ENCODE data around the gene SPNS3. TPM values are rescaled to one million over a fixed set of nuclear protein-coding genes. Genes with fewer than 3 reads are reported as not detected.

The SPNS3 gene
- total RNA-seq, 1 donor from 2014 or later = not detected

DNA sequence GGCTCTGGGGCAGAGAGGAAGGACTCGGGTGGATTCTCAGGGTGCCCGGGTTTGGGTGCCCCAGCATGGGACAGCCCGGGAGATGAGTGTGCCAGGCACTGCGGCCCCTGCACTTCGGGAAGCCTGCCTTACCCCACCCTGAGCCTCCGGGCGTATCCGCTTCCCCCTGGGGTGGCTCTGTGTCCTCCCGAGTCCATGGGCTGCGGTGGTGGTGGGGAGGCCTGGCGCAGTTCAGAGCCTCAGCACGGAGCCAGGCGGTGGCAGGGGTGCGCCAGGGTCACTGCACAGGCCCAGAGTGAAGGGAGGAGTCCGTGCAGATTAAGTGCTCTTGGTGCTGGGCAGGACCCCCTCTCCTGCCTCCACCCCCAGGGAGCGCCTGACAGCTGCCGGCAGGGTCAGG is 100.8 kb downstream of the SPNS3 start:
- Histone ChIP-seq H3K4me1 (ENCODE audit: control insufficient read depth in 3 of 3, insufficient read depth in 3 of 3, low read length in 3 of 3) (peaks cover 53 to 72% (median 57%) of the 10 kb centered on the region in 3 donors), H3K36me3 (ENCODE audit: control insufficient read depth in 3 of 3, insufficient read depth in 3 of 3, low read length in 3 of 3) (peaks cover 4 to 10% (median 9%) of the 10 kb centered on the region in 3 donors), H3K9ac (ENCODE audit: low read depth in 1 of 3, low read length in 3 of 3) (peak overlapping the region in 1 of 3 donors; percentile 14), H3K27me3 (ENCODE audit: control insufficient read depth in 3 of 3, insufficient read depth in 3 of 3, low read length in 3 of 3) (peaks cover 5 to 14% (median 14%) of the 10 kb centered on the region in 3 donors), H3K9me3 (ENCODE audit: control insufficient read depth in 3 of 3, low read length in 3 of 3) (no peaks in the 10 kb centered on the region), H3K27ac (ENCODE audit: low read depth, low read length) (peak overlapping the region; percentile 36), H3K4me3 (ENCODE audit: low read length in 3 of 3) (no peak overlapping the region)

DNA sequence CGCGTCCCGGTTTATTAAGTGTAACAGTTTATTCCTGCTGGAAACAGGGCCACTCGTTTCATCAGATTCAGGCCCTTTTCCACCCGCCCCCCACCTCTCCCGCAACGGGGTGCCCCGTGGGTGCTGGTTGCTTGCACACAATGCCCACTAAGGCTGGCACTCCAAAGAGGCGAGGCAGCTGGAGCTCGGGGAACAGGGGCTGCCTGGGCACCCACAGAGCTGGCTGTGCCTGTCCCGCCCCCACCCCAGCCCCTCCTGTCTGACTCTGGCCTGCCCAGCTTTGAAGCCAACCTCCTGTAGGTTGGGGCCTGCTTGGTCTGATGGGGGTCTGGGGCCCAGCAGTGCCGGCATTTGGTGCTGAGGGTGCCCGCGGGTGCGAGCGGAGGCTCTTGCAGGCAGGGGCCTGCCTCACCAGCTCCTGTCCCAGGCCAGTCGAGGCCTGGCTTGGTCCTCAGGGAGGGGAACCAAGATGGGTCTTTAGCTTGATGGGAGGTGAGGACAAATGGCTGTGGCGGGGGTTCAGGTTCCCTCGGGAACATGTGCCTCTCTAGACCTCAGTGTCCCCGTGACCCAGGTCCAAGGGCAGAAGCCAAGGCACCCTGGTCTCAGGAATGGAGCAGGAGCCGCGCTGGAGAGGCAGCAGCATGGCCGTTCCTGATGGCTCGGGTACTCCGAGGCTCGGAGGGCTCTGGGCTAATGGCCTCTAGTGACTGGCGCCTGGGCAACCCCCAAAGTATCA is 101.4 kb downstream of the SPNS3 start:
- Histone ChIP-seq H3K9me3 (ENCODE audit: control insufficient read depth in 3 of 3, low read length in 3 of 3) (no peaks in the 10 kb centered on the region), H3K9ac (ENCODE audit: low read depth in 1 of 3, low read length in 3 of 3) (no peak overlapping the region), H3K36me3 (ENCODE audit: control insufficient read depth in 3 of 3, insufficient read depth in 3 of 3, low read length in 3 of 3) (peaks cover 9 to 16% (median 14%) of the 10 kb centered on the region in 3 donors), H3K4me3 (ENCODE audit: low read length in 3 of 3) (no peak overlapping the region), H3K4me1 (ENCODE audit: control insufficient read depth in 3 of 3, insufficient read depth in 3 of 3, low read length in 3 of 3) (peaks cover 51 to 69% (median 56%) of the 10 kb centered on the region in 3 donors), H3K27ac (ENCODE audit: low read depth, low read length) (peak overlapping the region; percentile 36), H3K27me3 (ENCODE audit: control insufficient read depth in 3 of 3, insufficient read depth in 3 of 3, low read length in 3 of 3) (peaks cover 5 to 14% (median 14%) of the 10 kb centered on the region in 3 donors)

DNA sequence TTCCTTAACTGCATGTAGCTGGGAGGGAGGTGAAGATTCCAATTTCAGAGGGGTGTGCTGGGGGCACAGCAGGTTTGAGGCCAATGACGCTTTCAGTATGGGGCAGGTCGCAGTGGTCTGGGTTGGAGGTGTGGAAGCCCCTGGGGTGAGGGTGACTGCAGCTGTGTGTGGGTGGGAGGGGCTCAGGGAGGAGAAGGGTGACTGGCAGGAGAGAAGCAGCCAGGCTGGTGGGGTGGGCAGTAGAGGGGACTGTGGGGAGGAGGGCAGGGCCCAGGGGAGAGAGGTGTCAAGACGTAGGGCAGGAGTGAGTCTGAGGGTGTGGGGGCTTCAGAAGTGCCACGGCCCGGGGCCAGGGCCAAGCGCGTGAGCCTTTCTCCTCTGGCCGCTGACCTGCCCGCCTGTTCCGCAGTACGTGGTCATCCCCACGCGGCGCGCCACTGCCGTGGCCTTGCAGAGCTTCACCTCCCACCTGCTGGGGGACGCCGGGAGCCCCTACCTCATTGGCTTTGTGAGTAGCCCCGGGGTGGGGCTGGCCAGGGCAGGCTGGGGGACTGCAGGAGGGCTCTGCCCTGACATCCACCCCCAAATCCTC is 102.0 kb downstream of the SPNS3 start:
- peaks cover 45 to 69% (median 52%) of the 10 kb centered on the region in 3 donors for H3K4me1 ChIP-seq (ENCODE audit: control insufficient read depth in 3 of 3, insufficient read depth in 3 of 3, low read length in 3 of 3)
- no peak overlapping the region for H3K9ac ChIP-seq (ENCODE audit: low read depth in 1 of 3, low read length in 3 of 3)
- H3K36me3 ChIP-seq (ENCODE audit: control insufficient read depth in 3 of 3, insufficient read depth in 3 of 3, low read length in 3 of 3) = peaks cover 10 to 18% (median 15%) of the 10 kb centered on the region in 3 donors
- peaks cover 5 to 14% (median 14%) of the 10 kb centered on the region in 3 donors for H3K27me3 ChIP-seq (ENCODE audit: control insufficient read depth in 3 of 3, insufficient read depth in 3 of 3, low read length in 3 of 3)
- no peak overlapping the region for H3K4me3 ChIP-seq (ENCODE audit: low read length in 3 of 3)
- no peaks in the 10 kb centered on the region for H3K9me3 ChIP-seq (ENCODE audit: control insufficient read depth in 3 of 3, low read length in 3 of 3)
- no peak overlapping the region for H3K27ac ChIP-seq (ENCODE audit: low read depth, low read length)

DNA sequence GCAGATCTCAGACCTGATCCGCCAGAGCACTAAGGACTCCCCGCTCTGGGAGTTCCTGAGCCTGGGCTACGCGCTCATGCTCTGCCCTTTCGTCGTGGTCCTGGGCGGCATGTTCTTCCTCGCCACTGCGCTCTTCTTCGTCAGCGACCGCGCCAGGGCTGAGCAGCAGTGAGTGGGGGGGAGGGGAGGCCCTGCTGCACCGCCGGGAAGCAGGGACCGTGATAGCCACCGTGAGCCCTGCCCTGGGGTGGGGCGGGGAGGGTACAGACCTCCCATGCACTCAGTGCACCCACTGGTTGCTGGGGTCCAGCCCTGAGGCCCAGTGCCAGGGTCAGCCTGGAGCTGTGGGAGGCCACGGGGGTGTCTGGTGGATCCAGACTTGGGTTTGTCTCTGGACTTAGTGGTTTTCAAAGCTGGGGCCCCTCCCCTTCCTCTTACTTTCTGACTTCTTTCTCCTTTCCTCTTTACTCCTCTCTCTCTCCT is 102.6 kb downstream of the SPNS3 start:
- Histone ChIP-seq H3K27me3 (ENCODE audit: control insufficient read depth in 3 of 3, insufficient read depth in 3 of 3, low read length in 3 of 3) (peaks cover 5 to 14% (median 14%) of the 10 kb centered on the region in 3 donors), H3K36me3 (ENCODE audit: control insufficient read depth in 3 of 3, insufficient read depth in 3 of 3, low read length in 3 of 3) (peaks cover 10 to 18% (median 15%) of the 10 kb centered on the region in 3 donors), H3K9me3 (ENCODE audit: control insufficient read depth in 3 of 3, low read length in 3 of 3) (no peaks in the 10 kb centered on the region), H3K4me1 (ENCODE audit: control insufficient read depth in 3 of 3, insufficient read depth in 3 of 3, low read length in 3 of 3) (peaks cover 44 to 67% (median 50%) of the 10 kb centered on the region in 3 donors), H3K9ac (ENCODE audit: low read depth in 1 of 3, low read length in 3 of 3) (peak overlapping the region in 2 of 3 donors; percentile 40 to 54), H3K27ac (ENCODE audit: low read depth, low read length) (peak overlapping the region; percentile 77), H3K4me3 (ENCODE audit: low read length in 3 of 3) (peak overlapping the region in 1 of 3 donors; percentile 6)

DNA sequence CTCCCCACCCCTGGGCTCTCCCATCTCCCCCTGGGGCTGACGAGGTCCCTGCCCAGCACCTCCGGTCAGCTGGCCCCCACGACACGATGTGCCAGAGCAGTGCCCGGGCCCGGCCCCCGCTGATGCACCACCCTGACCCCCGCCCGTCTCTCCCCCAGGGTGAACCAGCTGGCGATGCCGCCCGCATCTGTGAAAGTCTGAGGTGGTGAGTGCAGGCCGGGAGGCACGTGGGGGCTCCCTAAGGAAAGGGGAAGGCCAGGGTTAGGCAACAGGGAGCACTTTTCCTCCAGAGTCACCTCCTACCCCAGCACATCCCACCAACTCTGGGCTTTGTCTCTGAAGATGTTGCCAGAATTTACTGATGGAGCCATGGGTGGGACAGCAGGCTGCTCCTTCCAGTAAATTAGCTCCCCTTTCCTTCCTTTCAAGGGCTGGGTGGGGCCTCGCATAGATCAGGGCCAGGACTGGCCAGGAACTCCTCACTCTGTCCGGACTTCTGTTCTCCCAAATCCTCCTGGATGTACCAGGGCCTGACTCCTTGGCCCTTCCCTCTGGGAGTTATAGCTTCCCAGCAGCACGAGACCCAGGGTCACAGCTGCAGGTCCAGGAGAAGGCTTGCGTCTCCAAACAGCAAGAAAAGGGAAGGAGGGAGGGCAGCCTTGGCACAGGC is 103.1 kb downstream of the SPNS3 start:
- peaks cover 50 to 72% (median 54%) of the 10 kb centered on the region in 3 donors for H3K4me1 ChIP-seq (ENCODE audit: control insufficient read depth in 3 of 3, insufficient read depth in 3 of 3, low read length in 3 of 3)
- peak overlapping the region in 1 of 3 donors; percentile 22 for H3K4me3 ChIP-seq (ENCODE audit: low read length in 3 of 3)
- peaks cover 5 to 14% (median 14%) of the 10 kb centered on the region in 3 donors for H3K27me3 ChIP-seq (ENCODE audit: control insufficient read depth in 3 of 3, insufficient read depth in 3 of 3, low read length in 3 of 3)
- H3K27ac ChIP-seq (ENCODE audit: low read depth, low read length) = peak overlapping the region; percentile 77
- H3K9me3 ChIP-seq (ENCODE audit: control insufficient read depth in 3 of 3, low read length in 3 of 3) = no peaks in the 10 kb centered on the region
- H3K36me3 ChIP-seq (ENCODE audit: control insufficient read depth in 3 of 3, insufficient read depth in 3 of 3, low read length in 3 of 3) = peaks cover 15 to 20% (median 20%) of the 10 kb centered on the region in 3 donors
- H3K9ac ChIP-seq (ENCODE audit: low read depth in 1 of 3, low read length in 3 of 3) = peak overlapping the region in 2 of 3 donors; percentile 16 to 54

Other genes with a start within 250 kb of the SPNS3 start
- gene ANKFY1, start 170.0 kb upstream of the SPNS3 start, total RNA-seq = 26.6 TPM
- 49.1 TPM for gene UBE2G1, start 67.3 kb upstream of the SPNS3 start, total RNA-seq
- 2.6 TPM for gene SPNS2, start 64.9 kb downstream of the SPNS3 start, total RNA-seq
- 30.3 TPM for gene MYBBP1A, start 121.4 kb downstream of the SPNS3 start, total RNA-seq
- not detected for gene GGT6, start 126.6 kb downstream of the SPNS3 start, total RNA-seq
- 74.1 TPM for gene SMTNL2, start 150.6 kb downstream of the SPNS3 start, total RNA-seq
- gene ALOX15, start 207.7 kb downstream of the SPNS3 start, total RNA-seq = 0.52 TPM